HL-60/S4 treated with retinoic acid at 250 ng/mL for 4 days and 3 days (cell line): ENCODE data around the gene PTPRN.

ENCODE experiments used
- in situ Hi-C: fragments of 300-500 bp; cut with MboI; formaldehyde crosslinking; loops from 2 replicates; pipeline ENCODE4 v1.7.0; 2022; ENCODE audit warnings: low sequenced_read_pairs

The PTPRN gene

GRCh38 chr2:219308142-219309101 is 779 bp downstream of the PTPRN start:
- in situ Hi-C loops, result loop anchor here (25.0 kb wide), 1 partner anchor 271 kb away; the partner anchor contains the start of gene CFAP65

- in situ Hi-C loops, result loop anchor here (25.0 kb wide), 1 partner anchor 269 kb away; the partner anchor contains the start of gene CFAP65
Observed at GRCh38 chr2:219306047-219306446, 3.2 kb downstream of the PTPRN start.

- in situ Hi-C loops, result loop anchor here (25.0 kb wide), 1 partner anchor 267 kb away; the partner anchor contains the start of gene CFAP65
Observed at GRCh38 chr2:219304223-219304622, 5.0 kb downstream of the PTPRN start.

- in situ Hi-C loops, result loop anchor here (25.0 kb wide), 1 partner anchor 265 kb away; the partner anchor contains the start of gene CFAP65
Observed at GRCh38 chr2:219302412-219302968, 6.7 kb downstream of the PTPRN start.

GRCh38 chr2:219300022-219300421 is 9.2 kb downstream of the PTPRN start:
- in situ Hi-C loops, result loop anchor here (25.0 kb wide), 1 partner anchor 263 kb away; the partner anchor contains the start of gene CFAP65

- in situ Hi-C loops, result no loop called here
Observed at GRCh38 chr2:219299372-219299760, 9.8 kb downstream of the PTPRN start.

- in situ Hi-C loops, result no loop called here
Observed at GRCh38 chr2:219298759-219299371, 10.3 kb downstream of the PTPRN start.

- in situ Hi-C loops, result no loop called here
Observed at GRCh38 chr2:219297766-219298456, 11.3 kb downstream of the PTPRN start.

GRCh38 chr2:219296631-219297391 is 12.4 kb downstream of the PTPRN start:
- in situ Hi-C loops, result no loop called here

GRCh38 chr2:219296142-219296541 is 13.1 kb downstream of the PTPRN start:
- in situ Hi-C loops, result no loop called here

GRCh38 chr2:219294356-219295351 is 14.5 kb downstream of the PTPRN start:
- in situ Hi-C loops, result no loop called here

- in situ Hi-C loops, result no loop called here
Observed at GRCh38 chr2:219293736-219294231, 15.4 kb downstream of the PTPRN start.

GRCh38 chr2:219292616-219293015 is 16.6 kb downstream of the PTPRN start:
- in situ Hi-C loops, result no loop called here

- in situ Hi-C loops, result no loop called here
Observed at GRCh38 chr2:219291910-219292490, 17.2 kb downstream of the PTPRN start.

GRCh38 chr2:219291394-219291793 is 17.8 kb downstream of the PTPRN start:
- in situ Hi-C loops, result no loop called here

GRCh38 chr2:219290381-219291171 is 18.6 kb downstream of the PTPRN start:
- in situ Hi-C loops, result no loop called here

GRCh38 chr2:219289537-219290361 is 19.5 kb downstream of the PTPRN start:
- in situ Hi-C loops, result no loop called here
